Sigmoid colon (tissue), 4 donors: ENCODE measurements around the gene KCNMB1.

Experiments used
- EP300 ChIP-seq, 4 donors: sonication (generic); formaldehyde crosslinking; IDR thresholded peaks; one replicate each; pipeline ENCODE4 v1.6.1; 2017; ENCODE audit warnings: antibody characterized with exemption in 4 of 4
- POLR2A ChIP-seq, 2 donors: fragments of 450-650 bp; IDR thresholded peaks; one replicate each; pipeline ENCODE4 v1.6.1; 2016; ENCODE audit warnings: antibody characterized with exemption in 2 of 2, mild to moderate bottlenecking in 2 of 2, moderate library complexity in 2 of 2
- POLR2AphosphoS5 ChIP-seq, 4 donors: sonication (generic); formaldehyde crosslinking; IDR thresholded peaks; one replicate each; pipeline ENCODE4 v1.6.1; 2017; ENCODE audit warnings: antibody characterized with exemption in 4 of 4
- TF ChIP-seq, protein P1 (sequence below), 4 experiments: fragments of 450-650 bp in 3 of 4; fragments of 200-600 bp in 1 of 4; IDR thresholded peaks; one replicate each; pipeline ENCODE4 v1.5.1; 2016 to 2019; ENCODE audit warnings: antibody characterized with exemption in 4 of 4, mild to moderate bottlenecking in 3 of 4, moderate library complexity in 2 of 4

- TF ChIP-seq, protein P1, sequence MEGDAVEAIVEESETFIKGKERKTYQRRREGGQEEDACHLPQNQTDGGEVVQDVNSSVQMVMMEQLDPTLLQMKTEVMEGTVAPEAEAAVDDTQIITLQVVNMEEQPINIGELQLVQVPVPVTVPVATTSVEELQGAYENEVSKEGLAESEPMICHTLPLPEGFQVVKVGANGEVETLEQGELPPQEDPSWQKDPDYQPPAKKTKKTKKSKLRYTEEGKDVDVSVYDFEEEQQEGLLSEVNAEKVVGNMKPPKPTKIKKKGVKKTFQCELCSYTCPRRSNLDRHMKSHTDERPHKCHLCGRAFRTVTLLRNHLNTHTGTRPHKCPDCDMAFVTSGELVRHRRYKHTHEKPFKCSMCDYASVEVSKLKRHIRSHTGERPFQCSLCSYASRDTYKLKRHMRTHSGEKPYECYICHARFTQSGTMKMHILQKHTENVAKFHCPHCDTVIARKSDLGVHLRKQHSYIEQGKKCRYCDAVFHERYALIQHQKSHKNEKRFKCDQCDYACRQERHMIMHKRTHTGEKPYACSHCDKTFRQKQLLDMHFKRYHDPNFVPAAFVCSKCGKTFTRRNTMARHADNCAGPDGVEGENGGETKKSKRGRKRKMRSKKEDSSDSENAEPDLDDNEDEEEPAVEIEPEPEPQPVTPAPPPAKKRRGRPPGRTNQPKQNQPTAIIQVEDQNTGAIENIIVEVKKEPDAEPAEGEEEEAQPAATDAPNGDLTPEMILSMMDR (IDR thresholded peaks at IDR 0.05) = no peak
- TF ChIP-seq POLR2AphosphoS5 (IDR thresholded peaks at IDR 0.05) (no peak), POLR2A (IDR thresholded peaks at IDR 0.05) (no peak), EP300 (IDR thresholded peaks at IDR 0.05) (no peak)
Observed at GRCh38 chr5:170419643-170420042, 30.5 kb upstream of the KCNMB1 start.
